OCI-LY1 (cell line): ENCODE measurements around the gene TJP3.

Source experiments
- CTCF ChIP-seq: fragments of 200-600 bp; sonication (generic), shearing (Covaris generic); IDR thresholded peaks from 2 replicates; pipeline ENCODE4 v1.5.1; 2017; ENCODE audit warnings: mild to moderate bottlenecking, antibody characterized with exemption, low read length, moderate library complexity, mixed read lengths
- EZH2 ChIP-seq: fragments of 200-600 bp; sonication (generic), shearing (Covaris generic); IDR thresholded peaks from 2 replicates; pipeline ENCODE4 v1.8.0; 2017; ENCODE audit warnings: borderline replicate concordance, mixed run types, mild to moderate bottlenecking, antibody characterized with exemption, low read length, moderate library complexity, mixed read lengths

- no peak for TF ChIP-seq CTCF
- TF ChIP-seq EZH2 = no peak
Measured at GRCh38 chr19:3752492-3752891, 44.3 kb downstream of the TJP3 start.
